Measurements from ENCODE around the gene ARHGAP6. TPM values are rescaled to one million over a fixed set of nuclear protein-coding genes. Genes with fewer than 3 reads are reported as not detected.

Gene ARHGAP6, protein sequence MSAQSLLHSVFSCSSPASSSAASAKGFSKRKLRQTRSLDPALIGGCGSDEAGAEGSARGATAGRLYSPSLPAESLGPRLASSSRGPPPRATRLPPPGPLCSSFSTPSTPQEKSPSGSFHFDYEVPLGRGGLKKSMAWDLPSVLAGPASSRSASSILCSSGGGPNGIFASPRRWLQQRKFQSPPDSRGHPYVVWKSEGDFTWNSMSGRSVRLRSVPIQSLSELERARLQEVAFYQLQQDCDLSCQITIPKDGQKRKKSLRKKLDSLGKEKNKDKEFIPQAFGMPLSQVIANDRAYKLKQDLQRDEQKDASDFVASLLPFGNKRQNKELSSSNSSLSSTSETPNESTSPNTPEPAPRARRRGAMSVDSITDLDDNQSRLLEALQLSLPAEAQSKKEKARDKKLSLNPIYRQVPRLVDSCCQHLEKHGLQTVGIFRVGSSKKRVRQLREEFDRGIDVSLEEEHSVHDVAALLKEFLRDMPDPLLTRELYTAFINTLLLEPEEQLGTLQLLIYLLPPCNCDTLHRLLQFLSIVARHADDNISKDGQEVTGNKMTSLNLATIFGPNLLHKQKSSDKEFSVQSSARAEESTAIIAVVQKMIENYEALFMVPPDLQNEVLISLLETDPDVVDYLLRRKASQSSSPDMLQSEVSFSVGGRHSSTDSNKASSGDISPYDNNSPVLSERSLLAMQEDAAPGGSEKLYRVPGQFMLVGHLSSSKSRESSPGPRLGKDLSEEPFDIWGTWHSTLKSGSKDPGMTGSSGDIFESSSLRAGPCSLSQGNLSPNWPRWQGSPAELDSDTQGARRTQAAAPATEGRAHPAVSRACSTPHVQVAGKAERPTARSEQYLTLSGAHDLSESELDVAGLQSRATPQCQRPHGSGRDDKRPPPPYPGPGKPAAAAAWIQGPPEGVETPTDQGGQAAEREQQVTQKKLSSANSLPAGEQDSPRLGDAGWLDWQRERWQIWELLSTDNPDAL (N-terminal part only)
- total RNA-seq = 2.0 and 4.9 TPM in 2 replicates

DNA sequence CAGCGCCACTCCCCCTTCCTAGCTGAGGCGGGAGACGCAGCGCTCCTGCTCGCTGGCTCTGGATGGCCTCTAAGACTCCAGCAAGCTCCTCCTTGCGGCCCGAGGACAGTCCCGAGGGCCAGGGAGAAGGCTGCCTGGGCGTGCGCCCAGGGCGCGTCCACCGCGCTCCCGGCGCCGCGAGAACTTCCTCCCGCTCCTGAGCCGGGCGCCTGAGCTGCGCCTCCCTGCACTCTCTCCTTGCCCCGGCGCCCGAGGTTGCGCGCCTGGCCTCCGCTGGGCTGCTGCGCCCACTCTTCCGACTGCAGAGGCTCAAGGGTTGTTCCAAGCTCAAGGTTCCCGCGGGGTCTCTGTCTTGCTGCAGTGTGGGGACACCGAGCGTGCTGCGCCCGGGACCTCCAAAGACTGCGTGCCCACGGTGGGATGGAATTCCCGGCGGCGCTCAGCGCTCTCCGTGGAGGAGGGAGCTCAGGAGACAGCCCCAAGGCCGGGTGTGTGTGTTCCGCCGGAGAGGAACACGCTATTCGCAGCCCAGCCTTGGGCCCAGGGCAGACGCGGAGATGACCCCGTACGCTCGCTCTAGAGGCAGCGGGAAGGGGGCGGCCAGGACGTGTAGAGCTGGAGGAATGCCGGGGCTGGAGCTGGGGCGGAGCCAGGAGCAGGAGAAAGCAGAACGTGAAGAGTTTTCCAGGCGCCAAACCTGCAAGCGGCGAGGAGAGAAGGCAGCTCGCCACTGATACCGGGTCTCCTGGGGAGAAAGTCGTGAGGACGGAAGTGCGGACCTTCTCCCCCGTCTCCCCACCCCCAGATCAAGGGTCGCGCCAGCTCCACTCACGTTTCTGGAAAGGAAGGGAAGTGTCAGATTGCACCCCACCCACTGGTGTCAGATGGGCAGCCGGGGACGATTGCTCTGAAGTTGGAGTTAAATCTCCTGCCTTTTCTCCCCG is at the start of gene ARHGAP6:
TSS of gene ARHGAP6 (minus strand) at position 753 of the 944 bp plus-strand sequence. CDS start 1,092 bp downstream, outside the sequence.
- DNase-seq (ENCODE audit: low read depth) = no peak
- TF ChIP-seq, protein P1, sequence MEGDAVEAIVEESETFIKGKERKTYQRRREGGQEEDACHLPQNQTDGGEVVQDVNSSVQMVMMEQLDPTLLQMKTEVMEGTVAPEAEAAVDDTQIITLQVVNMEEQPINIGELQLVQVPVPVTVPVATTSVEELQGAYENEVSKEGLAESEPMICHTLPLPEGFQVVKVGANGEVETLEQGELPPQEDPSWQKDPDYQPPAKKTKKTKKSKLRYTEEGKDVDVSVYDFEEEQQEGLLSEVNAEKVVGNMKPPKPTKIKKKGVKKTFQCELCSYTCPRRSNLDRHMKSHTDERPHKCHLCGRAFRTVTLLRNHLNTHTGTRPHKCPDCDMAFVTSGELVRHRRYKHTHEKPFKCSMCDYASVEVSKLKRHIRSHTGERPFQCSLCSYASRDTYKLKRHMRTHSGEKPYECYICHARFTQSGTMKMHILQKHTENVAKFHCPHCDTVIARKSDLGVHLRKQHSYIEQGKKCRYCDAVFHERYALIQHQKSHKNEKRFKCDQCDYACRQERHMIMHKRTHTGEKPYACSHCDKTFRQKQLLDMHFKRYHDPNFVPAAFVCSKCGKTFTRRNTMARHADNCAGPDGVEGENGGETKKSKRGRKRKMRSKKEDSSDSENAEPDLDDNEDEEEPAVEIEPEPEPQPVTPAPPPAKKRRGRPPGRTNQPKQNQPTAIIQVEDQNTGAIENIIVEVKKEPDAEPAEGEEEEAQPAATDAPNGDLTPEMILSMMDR (conservative IDR thresholded peaks at IDR 0.05; ENCODE audit: low read depth, low read length) = no peak

DNA sequence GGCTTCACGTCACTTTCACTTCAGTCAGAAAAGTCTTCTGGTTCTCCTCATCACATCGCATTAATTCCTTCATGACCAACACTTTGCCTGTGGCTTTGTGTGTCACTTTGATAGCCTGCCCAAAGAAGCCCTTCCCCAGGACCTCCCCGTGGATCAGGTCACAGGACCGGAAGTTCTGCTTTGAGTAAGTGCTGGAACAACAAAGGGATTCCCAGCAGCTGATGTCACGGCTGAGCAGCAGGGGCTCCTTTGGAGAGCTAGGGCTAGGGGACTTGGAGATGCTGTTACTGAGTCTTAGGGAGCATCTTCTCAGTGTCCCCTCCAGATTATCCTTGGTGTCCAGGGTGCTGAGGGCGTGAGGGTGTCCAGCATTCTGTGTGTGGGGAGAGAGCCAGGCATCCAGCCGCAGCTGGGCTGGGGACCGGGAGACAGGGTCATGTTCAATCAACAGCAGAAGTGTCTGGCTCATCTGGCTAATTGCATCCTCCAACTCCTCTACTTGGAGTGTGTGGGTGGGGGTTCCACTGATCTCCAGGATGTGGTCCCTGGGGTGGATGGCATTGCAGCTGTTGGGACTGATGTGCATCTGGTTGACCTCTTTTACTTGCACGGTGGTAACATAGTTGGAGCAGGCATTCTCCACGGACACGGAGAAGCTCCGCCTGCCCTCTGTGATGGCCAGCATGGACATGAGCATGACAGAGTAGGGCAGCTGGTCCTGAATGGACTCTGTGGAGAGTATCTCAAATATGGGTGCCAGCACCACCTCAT is 39.2 kb upstream of the ARHGAP6 start:
- no peak overlapping the region for H3K4me3 ChIP-seq (ENCODE audit: low read depth, low read length)
- DNase-seq (ENCODE audit: low read depth) = no peak
- TF ChIP-seq, protein P1 (conservative IDR thresholded peaks at IDR 0.05; ENCODE audit: low read depth, low read length) = no peak

More for the DNA sequence above, at the start of gene ARHGAP6:
- H3K4me3 ChIP-seq (ENCODE audit: low read depth, low read length) = peak within 1 kb of the TSS; percentile 71

DNA sequence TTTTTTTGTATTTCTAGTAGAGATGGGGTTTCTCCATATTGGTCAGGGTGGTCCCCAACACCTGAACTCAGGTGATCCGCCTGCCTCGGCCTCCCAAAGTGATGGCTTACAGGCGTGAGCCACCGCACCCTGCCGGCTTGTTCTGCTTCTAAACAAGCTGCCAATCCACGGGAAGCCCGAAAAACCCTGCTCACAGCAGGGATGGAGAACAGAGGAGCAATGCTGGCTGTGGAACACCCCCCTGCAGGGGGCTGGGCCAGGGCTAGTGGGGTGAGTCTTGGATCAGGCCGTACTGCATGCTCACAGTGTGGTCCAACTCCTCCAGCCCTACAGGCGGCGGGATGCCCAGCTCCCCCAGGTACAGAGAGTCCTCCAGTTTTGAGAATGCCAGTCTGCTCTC is 38.1 kb upstream of the ARHGAP6 start:
- TF ChIP-seq, protein P1 (conservative IDR thresholded peaks at IDR 0.05; ENCODE audit: low read depth, low read length) = no peak
- no peak for DNase-seq (ENCODE audit: low read depth)
- no peak overlapping the region for H3K4me3 ChIP-seq (ENCODE audit: low read depth, low read length)

DNA sequence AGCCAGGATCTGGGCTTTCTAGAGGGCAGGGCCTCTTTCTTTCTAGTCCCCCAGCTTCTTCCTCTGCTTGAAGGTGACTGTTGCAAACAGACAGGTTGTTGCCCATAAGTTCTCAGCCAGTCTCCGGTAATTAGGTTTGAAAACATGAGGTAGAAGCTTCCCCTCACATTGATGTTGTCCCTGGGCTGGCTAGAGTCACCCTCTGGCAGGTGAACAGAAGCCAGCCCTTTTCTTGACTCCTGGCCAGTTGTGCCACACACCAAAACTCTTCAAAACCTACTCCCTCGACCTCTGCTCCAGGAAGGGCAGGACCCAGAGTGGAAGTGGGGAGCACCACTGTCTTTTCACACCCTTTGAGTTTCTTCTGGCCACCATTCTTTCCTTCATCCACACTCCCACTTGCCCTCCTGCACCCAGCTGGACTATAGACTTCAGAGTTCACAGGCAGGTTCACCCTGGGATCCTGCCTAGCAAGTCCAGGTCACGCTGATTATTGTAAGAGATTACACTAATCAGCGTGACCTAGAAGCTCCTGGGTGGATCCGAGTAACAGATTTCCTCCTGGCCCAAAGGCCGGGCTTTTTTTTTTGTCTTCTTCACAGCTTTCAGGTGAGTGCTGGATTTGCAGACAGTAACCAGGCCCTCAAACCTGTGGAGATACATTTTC is 37.4 kb upstream of the ARHGAP6 start:
- no peak overlapping the region for H3K4me3 ChIP-seq (ENCODE audit: low read depth, low read length)
- no peak for DNase-seq (ENCODE audit: low read depth)
- TF ChIP-seq, protein P1 (conservative IDR thresholded peaks at IDR 0.05; ENCODE audit: low read depth, low read length) = no peak

DNA sequence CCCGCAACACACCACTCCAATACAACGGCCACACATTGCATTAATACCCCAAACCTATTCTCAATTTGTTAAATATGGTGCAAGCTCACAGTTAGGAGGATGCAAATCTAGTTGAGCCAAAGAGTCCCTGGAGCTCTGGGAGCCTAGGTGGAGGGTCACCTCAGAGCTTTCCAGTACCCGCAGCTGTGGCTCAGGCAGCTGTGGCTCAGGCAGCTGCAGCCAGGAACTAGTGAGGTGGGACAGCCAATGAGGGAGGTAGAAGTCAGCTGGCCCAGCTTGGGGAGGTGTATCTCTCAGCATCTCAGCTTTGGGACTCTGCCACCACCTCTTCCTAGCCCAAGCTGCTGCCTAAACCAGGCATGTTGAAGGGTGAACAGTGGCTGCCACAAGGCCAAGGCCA is 36.7 kb upstream of the ARHGAP6 start:
- TF ChIP-seq, protein P1 (conservative IDR thresholded peaks at IDR 0.05; ENCODE audit: low read depth, low read length) = no peak
- DNase-seq (ENCODE audit: low read depth) = no peak
- no peak overlapping the region for H3K4me3 ChIP-seq (ENCODE audit: low read depth, low read length)

Data from epithelial cell of proximal tubule (primary cell).